ENCODE data around the gene MRM2.

GRCh38 chr7:2257651-2258050 lies 15.6 kb upstream of the MRM2 start:
- TF ChIP-seq TCF7L2 (IDR thresholded peaks at IDR 0.05; ENCODE audit: borderline replicate concordance, low read depth, low read length) (no peak), CTCF (tag by site-specific recombination; IDR thresholded peaks at IDR 0.05) (no peak), BCL6B (tag by site-specific recombination; IDR thresholded peaks at IDR 0.05) (no peak), SP3 (tag by site-specific recombination; IDR thresholded peaks at IDR 0.05) (no peak), REST (tag by site-specific recombination; IDR thresholded peaks at IDR 0.05) (no peak), OSR2 (tag by site-specific recombination; IDR thresholded peaks at IDR 0.05) (no peak), KLF9 (tag by site-specific recombination; IDR thresholded peaks at IDR 0.05; ENCODE audit: low read depth) (no peak), ZXDB (tag by site-specific recombination; IDR thresholded peaks at IDR 0.05) (no peak), ZNF660 (tag by site-specific recombination; IDR thresholded peaks at IDR 0.05) (no peak), ZNF654 (tag by site-specific recombination; IDR thresholded peaks at IDR 0.05; ENCODE audit: low read depth) (no peak), ZNF324 (tag by site-specific recombination; IDR thresholded peaks at IDR 0.05) (no peak)
- TF ChIP-seq, protein P1, sequence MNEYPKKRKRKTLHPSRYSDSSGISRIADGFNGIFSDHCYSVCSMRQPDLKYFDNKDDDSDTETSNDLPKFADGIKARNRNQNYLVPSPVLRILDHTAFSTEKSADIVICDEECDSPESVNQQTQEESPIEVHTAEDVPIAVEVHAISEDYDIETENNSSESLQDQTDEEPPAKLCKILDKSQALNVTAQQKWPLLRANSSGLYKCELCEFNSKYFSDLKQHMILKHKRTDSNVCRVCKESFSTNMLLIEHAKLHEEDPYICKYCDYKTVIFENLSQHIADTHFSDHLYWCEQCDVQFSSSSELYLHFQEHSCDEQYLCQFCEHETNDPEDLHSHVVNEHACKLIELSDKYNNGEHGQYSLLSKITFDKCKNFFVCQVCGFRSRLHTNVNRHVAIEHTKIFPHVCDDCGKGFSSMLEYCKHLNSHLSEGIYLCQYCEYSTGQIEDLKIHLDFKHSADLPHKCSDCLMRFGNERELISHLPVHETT (tag by site-specific recombination; IDR thresholded peaks at IDR 0.05): no peak
- TF ChIP-seq, protein P2, sequence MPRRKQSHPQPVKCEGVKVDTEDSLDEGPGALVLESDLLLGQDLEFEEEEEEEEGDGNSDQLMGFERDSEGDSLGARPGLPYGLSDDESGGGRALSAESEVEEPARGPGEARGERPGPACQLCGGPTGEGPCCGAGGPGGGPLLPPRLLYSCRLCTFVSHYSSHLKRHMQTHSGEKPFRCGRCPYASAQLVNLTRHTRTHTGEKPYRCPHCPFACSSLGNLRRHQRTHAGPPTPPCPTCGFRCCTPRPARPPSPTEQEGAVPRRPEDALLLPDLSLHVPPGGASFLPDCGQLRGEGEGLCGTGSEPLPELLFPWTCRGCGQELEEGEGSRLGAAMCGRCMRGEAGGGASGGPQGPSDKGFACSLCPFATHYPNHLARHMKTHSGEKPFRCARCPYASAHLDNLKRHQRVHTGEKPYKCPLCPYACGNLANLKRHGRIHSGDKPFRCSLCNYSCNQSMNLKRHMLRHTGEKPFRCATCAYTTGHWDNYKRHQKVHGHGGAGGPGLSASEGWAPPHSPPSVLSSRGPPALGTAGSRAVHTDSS (tag by site-specific recombination; IDR thresholded peaks at IDR 0.05): no peak
